HFFc6 (cell line): ENCODE data around the gene PARD3. TPM values are rescaled to one million over a fixed set of nuclear protein-coding genes. Genes with fewer than 3 reads are reported as not detected.

Experiments used
- DNase-seq: peaks from one replicate; pipeline ENCODE4 v3.0.0-alpha.2; 2018
- H3K27ac Mint-ChIP-seq: 2 replicates; pipeline ENCODE4 v1.8.0; 2020; ENCODE audit warnings: mild to moderate bottlenecking, mixed read lengths
- H3K27me3 Mint-ChIP-seq: 2 replicates; pipeline ENCODE4 v1.8.0; 2021; ENCODE audit warnings: mild to moderate bottlenecking, moderate library complexity, mixed read lengths; ENCODE audit not compliant: insufficient read depth
- H3K36me3 Mint-ChIP-seq: 2 replicates; pipeline ENCODE4 v1.8.0; 2021; ENCODE audit warnings: low read depth, mixed read lengths
- H3K4me1 Mint-ChIP-seq: 2 replicates; pipeline ENCODE4 v1.8.0; 2020; ENCODE audit warnings: low read depth, mixed read lengths
- H3K4me3 Mint-ChIP-seq: 2 replicates; pipeline ENCODE4 v1.8.0; 2020; ENCODE audit warnings: mild to moderate bottlenecking, moderate library complexity, mixed read lengths
- H3K9me3 Mint-ChIP-seq: 2 replicates; pipeline ENCODE4 v1.8.0; 2020; ENCODE audit warnings: mild to moderate bottlenecking, mixed read lengths
- total RNA-seq, 6 experiments: library from RNA; stranded (reverse); fragmentation: NEBNext Ultra II Directional; extraction: Animal tissue kit (Norgen Biotek cat#: 25700); gene quantifications; 2 replicates in 1 of 6; 3 replicates in 5 of 6; pipeline ENCODE4 v1.2.3, GENCODE V29; 2021
- TF ChIP-seq, protein P1 (sequence below): fragments of 200-600 bp; sonication (generic); IDR thresholded peaks from 2 replicates; pipeline ENCODE4 v1.5.0; 2021; ENCODE audit warnings: antibody characterized with exemption, mild to moderate bottlenecking

The PARD3 gene
- total RNA-seq, 6 experiments from 2014 or later = 19.9 to 24.3 (median 23.1) TPM

DNA sequence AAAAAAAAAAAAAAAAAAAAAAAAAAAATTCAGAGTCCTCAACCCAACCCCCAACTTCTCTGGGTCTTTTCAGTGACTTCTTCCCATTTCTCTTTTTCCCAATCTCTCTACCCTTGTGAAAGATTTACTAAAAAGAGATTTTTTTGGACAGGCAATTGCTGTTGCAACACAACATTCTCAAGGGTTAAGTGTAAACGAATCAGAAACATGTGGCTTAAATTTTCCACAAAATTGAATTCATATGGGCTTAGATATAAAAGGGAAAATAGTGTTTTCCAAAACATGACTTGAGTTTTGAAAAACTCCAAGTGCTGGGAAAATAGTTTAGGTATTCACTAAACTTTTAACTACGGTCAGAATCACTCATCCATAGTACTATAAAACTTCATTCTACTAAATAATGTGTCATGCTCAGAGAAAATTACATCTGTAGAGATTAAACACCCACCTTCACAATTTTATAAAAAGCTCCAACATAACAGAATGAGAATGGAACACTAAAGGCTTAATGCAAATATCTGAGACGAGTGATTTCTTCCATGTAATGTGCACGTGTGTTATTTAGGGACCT is 643.1 kb downstream of the PARD3 start:
- Mint-ChIP-seq H3K27ac (no peak overlapping the region), H3K4me3 (no peak overlapping the region; the same call in 1 of the 2 replicates), H3K4me1 (peaks cover 29% of the 10 kb centered on the region), H3K27me3 (peaks cover 2% of the 10 kb centered on the region), H3K36me3 (no peaks in the 10 kb centered on the region), H3K9me3 (no peaks in the 10 kb centered on the region)
- DNase-seq = peak; percentile 60
- TF ChIP-seq, protein P1, sequence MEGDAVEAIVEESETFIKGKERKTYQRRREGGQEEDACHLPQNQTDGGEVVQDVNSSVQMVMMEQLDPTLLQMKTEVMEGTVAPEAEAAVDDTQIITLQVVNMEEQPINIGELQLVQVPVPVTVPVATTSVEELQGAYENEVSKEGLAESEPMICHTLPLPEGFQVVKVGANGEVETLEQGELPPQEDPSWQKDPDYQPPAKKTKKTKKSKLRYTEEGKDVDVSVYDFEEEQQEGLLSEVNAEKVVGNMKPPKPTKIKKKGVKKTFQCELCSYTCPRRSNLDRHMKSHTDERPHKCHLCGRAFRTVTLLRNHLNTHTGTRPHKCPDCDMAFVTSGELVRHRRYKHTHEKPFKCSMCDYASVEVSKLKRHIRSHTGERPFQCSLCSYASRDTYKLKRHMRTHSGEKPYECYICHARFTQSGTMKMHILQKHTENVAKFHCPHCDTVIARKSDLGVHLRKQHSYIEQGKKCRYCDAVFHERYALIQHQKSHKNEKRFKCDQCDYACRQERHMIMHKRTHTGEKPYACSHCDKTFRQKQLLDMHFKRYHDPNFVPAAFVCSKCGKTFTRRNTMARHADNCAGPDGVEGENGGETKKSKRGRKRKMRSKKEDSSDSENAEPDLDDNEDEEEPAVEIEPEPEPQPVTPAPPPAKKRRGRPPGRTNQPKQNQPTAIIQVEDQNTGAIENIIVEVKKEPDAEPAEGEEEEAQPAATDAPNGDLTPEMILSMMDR = no peak

DNA sequence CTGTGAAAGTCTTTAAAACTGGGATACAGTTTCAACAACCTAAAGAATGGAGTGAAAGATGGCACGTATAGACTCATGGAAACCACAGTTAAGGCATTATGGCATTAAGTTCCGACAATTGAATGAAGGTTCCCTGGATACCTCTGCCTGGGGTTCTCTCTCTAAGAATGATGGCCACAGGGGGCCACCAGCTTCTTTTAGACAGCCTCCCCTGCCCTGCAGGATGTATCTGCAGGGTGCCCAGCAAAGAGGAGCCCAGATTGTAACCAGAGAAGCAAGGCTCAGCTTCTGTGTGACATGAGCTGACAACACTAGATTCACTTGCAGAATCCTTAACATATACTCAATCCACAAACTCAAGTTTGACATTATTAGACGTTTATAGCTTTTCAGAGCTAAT is 645.4 kb downstream of the PARD3 start:
- no peak overlapping the region for H3K4me3 Mint-ChIP-seq

DNA sequence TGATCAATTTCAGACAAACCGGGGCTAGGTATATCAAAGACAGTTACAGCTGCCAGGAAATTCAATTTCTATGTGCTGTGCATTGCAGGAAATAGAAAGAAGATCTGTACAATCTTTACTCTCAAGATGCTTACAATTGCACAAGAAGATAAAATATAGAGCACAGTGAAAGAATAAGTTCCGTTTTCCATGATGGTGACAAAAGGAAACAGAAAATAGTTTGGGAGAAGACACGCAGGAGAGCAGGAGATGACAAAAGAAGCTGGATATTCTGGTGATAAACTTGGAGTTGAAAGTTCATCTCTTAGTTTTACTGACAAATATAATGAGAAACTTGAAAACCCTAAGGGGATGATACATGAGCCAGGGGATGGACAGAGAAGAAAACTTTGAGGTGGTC is 646.0 kb downstream of the PARD3 start:
- no peak for DNase-seq
- TF ChIP-seq, protein P1 = no peak
- H3K36me3 Mint-ChIP-seq = no peaks in the 10 kb centered on the region
- no peaks in the 10 kb centered on the region for H3K9me3 Mint-ChIP-seq
- peaks cover 29% of the 10 kb centered on the region for H3K4me1 Mint-ChIP-seq
- no peak overlapping the region for H3K4me3 Mint-ChIP-seq
- no peak overlapping the region for H3K27ac Mint-ChIP-seq
- H3K27me3 Mint-ChIP-seq = peaks cover 2% of the 10 kb centered on the region

More for the DNA sequence above, 645.4 kb downstream of the PARD3 start:
- Mint-ChIP-seq H3K27me3 (peaks cover 2% of the 10 kb centered on the region), H3K4me1 (peaks cover 29% of the 10 kb centered on the region), H3K27ac (no peak overlapping the region), H3K9me3 (no peaks in the 10 kb centered on the region), H3K36me3 (no peaks in the 10 kb centered on the region)
- DNase-seq = no peak
- TF ChIP-seq, protein P1 = no peak

DNA sequence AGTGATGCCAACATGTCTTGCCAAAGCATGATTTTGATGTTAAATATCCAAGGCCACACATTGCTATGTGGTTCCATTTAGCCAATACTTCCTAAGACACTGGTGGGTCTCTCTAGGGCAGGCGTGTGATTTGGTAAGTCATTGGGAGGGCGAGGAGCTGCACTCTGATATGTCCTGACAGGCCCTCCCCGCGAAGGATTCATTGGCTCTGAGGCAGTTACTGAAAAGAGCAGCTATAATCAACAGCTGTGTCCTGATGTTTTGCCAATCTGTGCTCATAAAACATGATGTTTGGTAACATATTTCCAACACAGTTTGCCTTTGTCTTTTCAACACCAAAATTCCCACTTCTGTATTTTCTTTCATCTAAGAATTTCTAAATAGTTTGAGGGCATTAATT is 646.7 kb downstream of the PARD3 start:
- Mint-ChIP-seq H3K4me3 (no peak overlapping the region), H3K36me3 (no peaks in the 10 kb centered on the region)
- no peak for DNase-seq

DNA sequence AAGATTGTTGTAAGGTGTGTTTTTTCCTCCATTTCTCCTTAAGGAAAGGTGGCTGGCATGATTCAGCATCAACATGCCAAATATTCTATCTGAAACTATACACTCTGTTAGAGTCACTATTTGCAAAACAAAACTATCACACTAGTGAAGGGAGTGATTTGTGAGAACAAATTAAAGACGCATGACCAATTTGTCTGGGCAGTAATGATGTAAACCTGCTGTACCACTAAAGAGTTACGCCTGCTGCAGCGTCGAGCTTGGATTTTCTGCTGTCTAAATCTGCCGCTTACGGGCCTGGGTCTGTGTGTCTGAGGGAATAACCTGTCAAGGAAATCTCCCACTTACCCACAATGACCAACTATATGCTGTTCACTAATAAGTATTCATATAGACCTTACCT is 648.3 kb downstream of the PARD3 start:
- TF ChIP-seq, protein P1 = no peak
- peaks cover 21% of the 10 kb centered on the region for H3K4me1 Mint-ChIP-seq
- no peak for DNase-seq
- no peak overlapping the region for H3K4me3 Mint-ChIP-seq
- no peaks in the 10 kb centered on the region for H3K36me3 Mint-ChIP-seq
- H3K9me3 Mint-ChIP-seq = no peaks in the 10 kb centered on the region
- H3K27me3 Mint-ChIP-seq = no peaks in the 10 kb centered on the region; the same call in none of the 2 replicates
- no peak overlapping the region for H3K27ac Mint-ChIP-seq

More for the DNA sequence above, 646.7 kb downstream of the PARD3 start:
- no peaks in the 10 kb centered on the region for H3K9me3 Mint-ChIP-seq
- H3K27ac Mint-ChIP-seq = no peak overlapping the region
- peaks cover 2% of the 10 kb centered on the region for H3K27me3 Mint-ChIP-seq
- H3K4me1 Mint-ChIP-seq = peaks cover 32% of the 10 kb centered on the region
- TF ChIP-seq, protein P1 = no peak
